SU-DHL-6 (cell line): ENCODE results near the gene TFF1.

Experiments used
- CTCF ChIP-seq: fragments of 200-600 bp; sonication (generic); IDR thresholded peaks from one replicate; pipeline ENCODE4 v1.5.1; 2017; ENCODE audit warnings: antibody characterized with exemption, mild to moderate bottlenecking, low read length, moderate library complexity; ENCODE audit not compliant: insufficient read depth, poor library complexity, severe bottlenecking
- EZH2phosphoT487 ChIP-seq: fragments of 200-600 bp; sonication (generic), shearing (Covaris generic); conservative IDR thresholded peaks from 2 replicates; pipeline ENCODE4 v1.6.1; 2018; ENCODE audit warnings: mild to moderate bottlenecking, antibody characterized with exemption, low read length, moderate library complexity, mixed read lengths

- no peak for TF ChIP-seq CTCF
- TF ChIP-seq EZH2phosphoT487 = no peak
Observed at GRCh38 chr21:42367367-42368165, 1.2 kb upstream of the TFF1 start.
